ENCODE data around the gene DISP2. TPM values are rescaled to one million over a fixed set of nuclear protein-coding genes. Genes with fewer than 3 reads are reported as not detected.

The DISP2 gene
- total RNA-seq, 1 experiment from 2014 or later = 0.62 TPM

GRCh38 chr15:40377606-40378005 lies 19.6 kb downstream of the DISP2 start:
- ChIA-PET POLR2A (ENCODE audit: low non-redundant PET) (no interaction called here), CTCF (interaction anchor here (0.6 kb wide), 1 partner anchor 10 kb away, joined by 3 read pairs; no protein-coding TSS in a partner anchor)
- BruUV-seq (replicated peaks) = no TSS peak
- Histone ChIP-seq H3K4me1 (ENCODE audit: insufficient read depth, low read length, poor library complexity, severe bottlenecking) (no peaks in the 10 kb centered on the region), H3K27ac (ENCODE audit: low read depth, low read length, poor library complexity, severe bottlenecking) (no peak overlapping the region), H3K27me3 (replicated peaks; ENCODE audit: insufficient read depth, low read depth, low read length, poor library complexity) (no peaks in the 10 kb centered on the region), H3K36me3 (ENCODE audit: insufficient read depth, low read length, poor library complexity, severe bottlenecking) (no peaks in the 10 kb centered on the region), H3K4me3 (ENCODE audit: low read depth, low read length, poor library complexity, severe bottlenecking) (no peak overlapping the region), H3K9me3 (ENCODE audit: low read depth, low read length, poor library complexity, severe bottlenecking) (no peaks in the 10 kb centered on the region)
- TF ChIP-seq EZH2 (IDR thresholded peaks at IDR 0.05; ENCODE audit: borderline replicate concordance, low read depth, low read length, poor library complexity, severe bottlenecking) (no peak), CTCF (conservative IDR thresholded peaks at IDR 0.05; ENCODE audit: low read depth, low read length) (no peak)
- no peak for DNase-seq (ENCODE audit: low spot score)
- intact Hi-C loops (cut with micrococcal nuclease; ENCODE audit: unreplicated experiment) = no loop called here

GRCh38 chr15:40379374-40379773 lies 21.4 kb downstream of the DISP2 start:
- no TSS peak for BruUV-seq (replicated peaks)
- Histone ChIP-seq H3K27ac (ENCODE audit: low read depth, low read length, poor library complexity, severe bottlenecking) (no peak overlapping the region), H3K27me3 (replicated peaks; ENCODE audit: insufficient read depth, low read depth, low read length, poor library complexity) (no peaks in the 10 kb centered on the region), H3K9me3 (ENCODE audit: low read depth, low read length, poor library complexity, severe bottlenecking) (no peaks in the 10 kb centered on the region), H3K36me3 (ENCODE audit: insufficient read depth, low read length, poor library complexity, severe bottlenecking) (peaks cover 2% of the 10 kb centered on the region), H3K4me1 (ENCODE audit: insufficient read depth, low read length, poor library complexity, severe bottlenecking) (peaks cover 7% of the 10 kb centered on the region), H3K4me3 (ENCODE audit: low read depth, low read length, poor library complexity, severe bottlenecking) (no peak overlapping the region)
- TF ChIP-seq CTCF (conservative IDR thresholded peaks at IDR 0.05; ENCODE audit: low read depth, low read length) (no peak), EZH2 (IDR thresholded peaks at IDR 0.05; ENCODE audit: borderline replicate concordance, low read depth, low read length, poor library complexity, severe bottlenecking) (no peak)
- no peak for DNase-seq (ENCODE audit: low spot score)
- POLR2A ChIA-PET (ENCODE audit: low non-redundant PET) = no interaction called here
- CTCF ChIA-PET = no interaction called here
- intact Hi-C loops (cut with micrococcal nuclease; ENCODE audit: unreplicated experiment) = no loop called here

- Histone ChIP-seq H3K4me1 (ENCODE audit: insufficient read depth, low read length, poor library complexity, severe bottlenecking) (peaks cover 12% of the 10 kb centered on the region), H3K27me3 (replicated peaks; ENCODE audit: insufficient read depth, low read depth, low read length, poor library complexity) (no peaks in the 10 kb centered on the region), H3K36me3 (ENCODE audit: insufficient read depth, low read length, poor library complexity, severe bottlenecking) (peaks cover 6% of the 10 kb centered on the region), H3K4me3 (ENCODE audit: low read depth, low read length, poor library complexity, severe bottlenecking) (no peak overlapping the region), H3K9me3 (ENCODE audit: low read depth, low read length, poor library complexity, severe bottlenecking) (no peaks in the 10 kb centered on the region), H3K27ac (ENCODE audit: low read depth, low read length, poor library complexity, severe bottlenecking) (no peak overlapping the region)
- DNase-seq (ENCODE audit: low spot score) = no peak
- no TSS peak for BruUV-seq (replicated peaks)
- ChIA-PET POLR2A (ENCODE audit: low non-redundant PET) (no interaction called here), CTCF (no interaction called here)
- intact Hi-C loops (cut with micrococcal nuclease; ENCODE audit: unreplicated experiment) = no loop called here
- TF ChIP-seq CTCF (conservative IDR thresholded peaks at IDR 0.05; ENCODE audit: low read depth, low read length) (no peak), EZH2 (IDR thresholded peaks at IDR 0.05; ENCODE audit: borderline replicate concordance, low read depth, low read length, poor library complexity, severe bottlenecking) (no peak)
These were observed 21.8 kb downstream of the DISP2 start for GRCh38 chr15:40379853-40380252.

Measured in A673 (cell line).